HCT116 (cell line): Measurements from ENCODE around the gene C3orf22. TPM values are rescaled to one million over a fixed set of nuclear protein-coding genes. Genes with fewer than 3 reads are reported as not detected.
"Not testable (repeated sequence)": the region's sequence is repeated elsewhere in the genome, so short reads cannot be mapped to it uniquely, and the experiment has no call there.

Source experiments
- ATAC-seq: fragments of 200-7000 bp; cut with Tn5 transposase; 2 replicates; pipeline ENCODE4 v1.9.1; 2020; ENCODE audit warnings: mild to moderate bottlenecking, moderate library complexity
- BruUV-seq: library from RNA; stranded (reverse); fragments of 400-500 nt; replicated peaks from 2 replicates; lab custom pipeline; 2021; lab: Mats Ljungman, UMichigan
- CTCF ChIA-PET: fragments of 300-600 bp; sonication (Branson Sonifier 250); formaldehyde crosslinking; loops from one replicate; lab custom pipeline; 2021; ENCODE audit warnings: antibody characterized with exemption; lab: Charles Lee
- POLR2A ChIA-PET: fragments of 300-600, 350-600 bp; sonication (Branson Sonifier 250); formaldehyde crosslinking; loops from one replicate; lab custom pipeline; 2021; ENCODE audit warnings: antibody characterized with exemption; lab: Charles Lee
- RAD21 ChIA-PET, 2 experiments: fragments of 300-600 bp; sonication (Branson Sonifier 250); formaldehyde crosslinking; loops; one replicate each; lab custom pipeline; 2023; ENCODE audit warnings: low total read pairs in 2 of 2; ENCODE audit not compliant: uncharacterized antibody in 2 of 2, unreplicated experiment in 2 of 2, low non-redundant PET in 1 of 2; lab: Charles Lee
- DNase-seq: peaks from one replicate; pipeline ENCODE4 v3.0.0-alpha.2; 2010; ENCODE audit warnings: low read depth, low spot score
- H2AFZ ChIP-seq: fragments of 200-600 bp; shearing (Covaris generic), sonication (generic); 2 replicates; pipeline ENCODE4 v1.6.1; 2017; ENCODE audit warnings: low read depth, mixed run types, mixed read lengths, antibody characterized with exemption, low read length; ENCODE audit not compliant: poor library complexity, severe bottlenecking
- H3K27ac ChIP-seq: 2 replicates; pipeline ENCODE4 v1.5.1; 2012; ENCODE audit warnings: low read depth, low read length
- H3K27me3 ChIP-seq: fragments of 200-600 bp; sonication (generic); 2 replicates; pipeline ENCODE4 v1.6.1; 2016; ENCODE audit warnings: mixed run types, low read length, mixed read lengths; ENCODE audit not compliant: insufficient read depth
- H3K36me3 ChIP-seq, 2 experiments: fragments of 200-500 bp in 1 of 2; fragments of 200-600 bp in 1 of 2; sonication (Bioruptor generic) in 1 of 2; sonication (generic) in 1 of 2; 2 replicates each; pipeline versions ENCODE4 v1.5.1 to v1.6.1; 2014 to 2016; ENCODE audit warnings: low read length in 2 of 2, inconsistent platforms in 1 of 2, mixed read lengths in 1 of 2, mixed run types in 1 of 2; ENCODE audit not compliant: insufficient read depth in 2 of 2, control insufficient read depth in 1 of 2
- H3K4me1 ChIP-seq, 2 experiments: fragments of 200-600 bp in 1 of 2; sonication (generic) in 1 of 2; 2 replicates each; pipeline versions ENCODE4 v1.5.1 to v1.6.1; 2012 to 2017; ENCODE audit warnings: low read length in 2 of 2, inconsistent platforms in 1 of 2, mild to moderate bottlenecking in 1 of 2, mixed read lengths in 1 of 2, mixed run types in 1 of 2, moderate library complexity in 1 of 2; ENCODE audit not compliant: insufficient read depth in 2 of 2, control insufficient read depth in 1 of 2
- H3K4me2 ChIP-seq: fragments of 200-600 bp; sonication (generic); 2 replicates; pipeline ENCODE4 v1.6.1; 2017; ENCODE audit warnings: mixed run types, low read length, mixed read lengths
- H3K4me3 ChIP-seq, 2 experiments: fragments of 200-600 bp in 1 of 2; sonication (generic) in 1 of 2; replicated peaks in 1 of 2; 2 replicates each; pipeline ENCODE4 v1.5.1; 2011 to 2016; ENCODE audit warnings: low read length in 2 of 2, control low read depth in 1 of 2, low read depth in 1 of 2, mild to moderate bottlenecking in 1 of 2, mixed read lengths in 1 of 2, mixed run types in 1 of 2
- H3K79me2 ChIP-seq: fragments of 200-600 bp; sonication (generic); 2 replicates; pipeline ENCODE4 v1.6.1; 2017; ENCODE audit warnings: mild to moderate bottlenecking, mixed run types, low read length, moderate library complexity, mixed read lengths; ENCODE audit not compliant: insufficient read depth
- H3K9ac ChIP-seq: fragments of 200-600 bp; sonication (generic); 2 replicates; pipeline ENCODE4 v1.6.1; 2016; ENCODE audit warnings: low read length, mixed read lengths
- H3K9me2 ChIP-seq: fragments of 200-600 bp; sonication (generic), shearing (Covaris generic); 2 replicates; pipeline ENCODE4 v1.6.1; 2017; ENCODE audit warnings: mixed run types, mild to moderate bottlenecking, moderate library complexity; ENCODE audit not compliant: insufficient read depth
- H3K9me3 ChIP-seq, 2 experiments: fragments of 200-500 bp in 1 of 2; fragments of 200-600 bp in 1 of 2; sonication (Bioruptor generic) in 1 of 2; sonication (generic) in 1 of 2; 2 replicates each; pipeline ENCODE4 v1.6.1; 2014 to 2017; ENCODE audit warnings: low read length in 2 of 2, mixed read lengths in 2 of 2, inconsistent platforms in 1 of 2, low read depth in 1 of 2, mild to moderate bottlenecking in 1 of 2, mixed run types in 1 of 2, moderate library complexity in 1 of 2; ENCODE audit not compliant: control insufficient read depth in 1 of 2, insufficient read depth in 1 of 2
- H4K20me1 ChIP-seq: fragments of 200-600 bp; sonication (generic), shearing (Covaris generic); 2 replicates; pipeline ENCODE4 v1.6.1; 2017; ENCODE audit warnings: mixed run types, mild to moderate bottlenecking, moderate library complexity; ENCODE audit not compliant: insufficient read depth
- SP1 ChIP-seq: IDR thresholded peaks from 2 replicates; pipeline ENCODE4 v1.6.1; 2012; ENCODE audit warnings: low read depth
- SRF ChIP-seq: IDR thresholded peaks from 2 replicates; pipeline ENCODE4 v1.6.1; 2012; ENCODE audit warnings: low read depth
- intact Hi-C: fragments of 100-400 bp; cut with micrococcal nuclease; formaldehyde crosslinking; loops from 2 replicates; pipeline ENCODE4 v1.10.0; 2022
- total RNA-seq: library from RNA; stranded (reverse); gene quantifications from one replicate; pipeline ENCODE4 v1.2.1, GENCODE V29; 2021; ENCODE audit not compliant: unreplicated experiment

The C3orf22 gene
- total RNA-seq, 1 experiment from 2014 or later, result not detected

- H3K27me3 ChIP-seq, result no peaks in the 10 kb centered on the region
- ATAC-seq (no peak), DNase-seq (no peak)
- H3K9me3 ChIP-seq, result no peaks in the 10 kb centered on the region
- ChIA-PET CTCF (no interaction called here), RAD21 (no interaction called here), POLR2A (no interaction called here)
- no TSS peak for BruUV-seq
- no peak overlapping the region for H3K9ac ChIP-seq
- intact Hi-C loops, result no loop called here
- no peaks in the 10 kb centered on the region for H3K9me2 ChIP-seq
- H3K4me3 ChIP-seq, result no peak overlapping the region
- no peaks in the 10 kb centered on the region for H4K20me1 ChIP-seq
- H3K36me3 ChIP-seq, result no peaks in the 10 kb centered on the region
- H3K4me1 ChIP-seq, result no peaks in the 10 kb centered on the region
- H3K79me2 ChIP-seq, result no peaks in the 10 kb centered on the region
- no peak overlapping the region for H3K27ac ChIP-seq
- H2AFZ ChIP-seq, result no peak overlapping the region
- TF ChIP-seq SRF, result no peak
- TF ChIP-seq SP1, result no peak
- no peak overlapping the region for H3K4me2 ChIP-seq
Measured at GRCh38 chr3:126599101-126599500, 40.4 kb upstream of the C3orf22 start.

- H3K9ac ChIP-seq, DNase-seq, H3K36me3 ChIP-seq, H4K20me1 ChIP-seq, ATAC-seq, H3K9me2 ChIP-seq, H3K4me3 ChIP-seq, H3K9me3 ChIP-seq, H3K4me1 ChIP-seq, H3K27ac ChIP-seq, BruUV-seq, H3K4me2 ChIP-seq, H2AFZ ChIP-seq, H3K79me2 ChIP-seq, H3K27me3 ChIP-seq, POLR2A ChIA-PET, RAD21 ChIA-PET, intact Hi-C loops, CTCF ChIA-PET: not testable (repeated sequence)
Measured at GRCh38 chr3:126595479-126595878, 36.7 kb upstream of the C3orf22 start.

- H3K27me3 ChIP-seq, H3K4me2 ChIP-seq, DNase-seq, H3K79me2 ChIP-seq, H4K20me1 ChIP-seq, H3K4me3 ChIP-seq, BruUV-seq, intact Hi-C loops, H3K9me3 ChIP-seq, ATAC-seq, CTCF ChIA-PET, H3K36me3 ChIP-seq, RAD21 ChIA-PET, POLR2A ChIA-PET, H3K9ac ChIP-seq, H3K4me1 ChIP-seq, H2AFZ ChIP-seq, H3K9me2 ChIP-seq, H3K27ac ChIP-seq: not testable (repeated sequence)
Measured at GRCh38 chr3:126591515-126591914, 32.8 kb upstream of the C3orf22 start.
